Osteocyte (in vitro differentiated cells): ENCODE results near the gene FN1. TPM values are rescaled to one million over a fixed set of nuclear protein-coding genes. Genes with fewer than 3 reads are reported as not detected.

Source experiments
- DNase-seq: peaks from one replicate; pipeline ENCODE4 v3.0.0; 2021; ENCODE audit warnings: mixed read lengths; ENCODE audit not compliant: unreplicated experiment; ENCODE audit errors: extremely low spot score
- H3K27ac Mint-ChIP-seq: one replicate; pipeline ENCODE4 v1.8.0; 2021; ENCODE audit warnings: mild to moderate bottlenecking, mixed read lengths; ENCODE audit not compliant: unreplicated experiment
- H3K27me3 Mint-ChIP-seq: one replicate; pipeline ENCODE4 v1.8.0; 2021; ENCODE audit warnings: mixed read lengths; ENCODE audit not compliant: unreplicated experiment
- H3K36me3 Mint-ChIP-seq: one replicate; pipeline ENCODE4 v1.8.0; 2021; ENCODE audit warnings: mixed read lengths; ENCODE audit not compliant: unreplicated experiment
- H3K4me1 Mint-ChIP-seq: one replicate; pipeline ENCODE4 v1.8.0; 2021; ENCODE audit warnings: mixed read lengths; ENCODE audit not compliant: unreplicated experiment
- H3K4me3 Mint-ChIP-seq: one replicate; pipeline ENCODE4 v1.8.0; 2021; ENCODE audit warnings: mild to moderate bottlenecking, moderate library complexity, mixed read lengths; ENCODE audit not compliant: unreplicated experiment
- H3K9me3 Mint-ChIP-seq: one replicate; pipeline ENCODE4 v1.8.0; 2021; ENCODE audit warnings: mixed read lengths; ENCODE audit not compliant: unreplicated experiment
- CTCF ChIP-seq: fragments of 200-600 bp; sonication (generic); IDR thresholded peaks from 2 replicates; pipeline ENCODE4 v1.5.0; 2021; ENCODE audit warnings: antibody characterized with exemption, mild to moderate bottlenecking, moderate library complexity
- total RNA-seq: library from RNA; stranded (reverse); gene quantifications from 2 replicates; pipeline ENCODE4 v1.2.1, GENCODE V29; 2021

Gene FN1
- total RNA-seq, 1 donor from 2014 or later: 16,854 TPM

- Mint-ChIP-seq H3K36me3 (peaks cover 41% of the 10 kb centered on the region), H3K4me1 (peaks cover 9% of the 10 kb centered on the region), H3K4me3 (no peak overlapping the region), H3K27me3 (no peaks in the 10 kb centered on the region), H3K27ac (no peak overlapping the region), H3K9me3 (no peaks in the 10 kb centered on the region)
- no peak for DNase-seq
- TF ChIP-seq CTCF: no peak
Observed at GRCh38 chr2:215319500-215319899, 116.4 kb downstream of the FN1 start.

- no peak overlapping the region for H3K27ac Mint-ChIP-seq
Observed at GRCh38 chr2:215316336-215316735, 119.5 kb downstream of the FN1 start.

DNA sequence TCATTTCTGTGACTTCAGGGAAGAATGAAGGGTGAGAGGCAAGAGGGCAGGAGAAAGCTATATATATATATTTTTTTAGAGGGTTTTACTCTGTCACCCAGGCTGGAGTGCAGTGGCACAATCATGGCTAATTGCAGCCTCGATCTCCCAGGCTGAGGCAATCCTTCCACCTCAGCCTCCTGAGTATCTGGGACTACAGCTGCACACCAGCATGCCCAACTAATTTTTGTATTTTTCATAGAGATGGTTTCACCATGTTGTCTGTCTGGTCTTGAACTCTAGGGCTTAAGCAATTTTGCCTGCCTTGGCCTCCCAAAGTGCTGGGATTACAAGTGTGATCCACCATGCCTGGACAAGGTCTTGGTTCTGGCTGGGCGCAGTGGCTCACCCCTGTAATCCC is 120.6 kb downstream of the FN1 start:
- Mint-ChIP-seq H3K4me1 (peaks cover 35% of the 10 kb centered on the region), H3K27me3 (no peaks in the 10 kb centered on the region), H3K9me3 (no peaks in the 10 kb centered on the region), H3K4me3 (no peak overlapping the region), H3K27ac (no peak overlapping the region), H3K36me3 (peaks cover 33% of the 10 kb centered on the region)
- no peak for TF ChIP-seq CTCF
- no peak for DNase-seq

More at GRCh38 chr2:215316336-215316735, 119.5 kb downstream of the FN1 start:
- no peak for DNase-seq
- Mint-ChIP-seq H3K9me3 (no peaks in the 10 kb centered on the region), H3K27me3 (no peaks in the 10 kb centered on the region), H3K4me3 (no peak overlapping the region), H3K4me1 (peaks cover 35% of the 10 kb centered on the region), H3K36me3 (peaks cover 40% of the 10 kb centered on the region)
- no peak for TF ChIP-seq CTCF

GRCh38 chr2:215314896-215315295 is 121.0 kb downstream of the FN1 start:
- DNase-seq: no peak
- Mint-ChIP-seq H3K4me1 (peaks cover 38% of the 10 kb centered on the region), H3K9me3 (no peaks in the 10 kb centered on the region), H3K27ac (peak overlapping the region; percentile 2), H3K27me3 (no peaks in the 10 kb centered on the region), H3K36me3 (peaks cover 29% of the 10 kb centered on the region), H3K4me3 (no peak overlapping the region)
- TF ChIP-seq CTCF: no peak

- Mint-ChIP-seq H3K4me3 (peak overlapping the region; percentile 84), H3K4me1 (peaks cover 40% of the 10 kb centered on the region), H3K9me3 (no peaks in the 10 kb centered on the region), H3K27ac (peak overlapping the region; percentile 51), H3K27me3 (no peaks in the 10 kb centered on the region), H3K36me3 (peaks cover 21% of the 10 kb centered on the region)
- no peak for TF ChIP-seq CTCF
- no peak for DNase-seq
Observed at GRCh38 chr2:215313255-215313613, 122.6 kb downstream of the FN1 start.
